ENCODE measurements around the gene SRPK3. TPM values are rescaled to one million over a fixed set of nuclear protein-coding genes. Genes with fewer than 3 reads are reported as not detected.

SRPK3 gene
- polyA plus RNA-seq, 1 of the 3 experiments (the other 2 are of a cell fraction) = 0.74 TPM

DNA sequence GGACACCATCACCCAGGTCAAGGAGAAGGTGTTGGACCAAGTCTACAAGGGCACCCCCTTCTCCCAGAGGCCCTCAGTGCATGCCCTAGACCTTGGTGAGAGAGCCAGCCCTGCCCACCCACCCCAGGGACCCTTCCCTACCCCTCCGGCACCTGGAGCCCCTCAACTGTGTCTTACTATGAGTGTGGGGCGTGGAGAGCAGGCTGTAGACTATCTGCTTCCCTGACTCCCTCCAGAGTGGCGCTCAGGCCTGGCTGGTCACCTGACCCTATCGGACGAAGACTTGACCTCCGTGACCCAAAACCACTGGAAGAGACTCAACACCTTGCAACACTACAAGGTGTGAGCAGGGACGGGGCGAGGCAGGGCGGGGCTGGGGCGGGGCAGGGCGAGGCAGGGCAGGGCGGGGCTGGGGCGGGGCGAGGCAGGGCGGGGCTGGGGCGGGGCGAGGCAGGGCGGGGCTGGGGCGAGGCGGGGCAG lies 4.7 kb upstream of the SRPK3 start:
- ChIA-PET CTCF (no interaction called here), POLR2A (no interaction called here)
- no peaks in the 10 kb centered on the region for H3K9me2 ChIP-seq
- H2AFZ ChIP-seq (ENCODE audit: low read depth) = no peak overlapping the region
- no peaks in the 10 kb centered on the region for H3F3A ChIP-seq (replicated peaks; ENCODE audit: insufficient read depth)
- H3K27me3 ChIP-seq (ENCODE audit: insufficient read depth) = no peaks in the 10 kb centered on the region
- no peak for DNase-seq
- H3K4me3 ChIP-seq (ENCODE audit: low read depth in 2 of 2, low read length in 1 of 2) = no peak overlapping the region
- H3K9me3 ChIP-seq = no peaks in the 10 kb centered on the region
- H3K4me1 ChIP-seq (ENCODE audit: control insufficient read depth in 1 of 2, insufficient read depth in 2 of 2, low read depth in 1 of 2, low read length in 1 of 2) = peaks cover 0 to 7% of the 10 kb centered on the region in 2 experiments; a peak in 1 of 4 replicates
- 64% methylated on average over 20 of the region's 20 CpGs for WGBS (ENCODE audit: low lambda C conversion rate)
- no peak overlapping the region for H3K27ac ChIP-seq (ENCODE audit: low read depth in 2 of 2, low read length in 1 of 2)
- no peaks in the 10 kb centered on the region for H3K79me2 ChIP-seq (ENCODE audit: insufficient read depth)
- H3K36me3 ChIP-seq (replicated peaks in 1 of 2; ENCODE audit: control insufficient read depth in 1 of 2, insufficient read depth in 2 of 2, low read length in 1 of 2) = no peaks in the 10 kb centered on the region
- no peak overlapping the region for H3K9ac ChIP-seq
- H4K20me1 ChIP-seq (ENCODE audit: insufficient read depth) = no peaks in the 10 kb centered on the region
- no peak overlapping the region for H3K4me2 ChIP-seq
- TF ChIP-seq, protein P1, sequence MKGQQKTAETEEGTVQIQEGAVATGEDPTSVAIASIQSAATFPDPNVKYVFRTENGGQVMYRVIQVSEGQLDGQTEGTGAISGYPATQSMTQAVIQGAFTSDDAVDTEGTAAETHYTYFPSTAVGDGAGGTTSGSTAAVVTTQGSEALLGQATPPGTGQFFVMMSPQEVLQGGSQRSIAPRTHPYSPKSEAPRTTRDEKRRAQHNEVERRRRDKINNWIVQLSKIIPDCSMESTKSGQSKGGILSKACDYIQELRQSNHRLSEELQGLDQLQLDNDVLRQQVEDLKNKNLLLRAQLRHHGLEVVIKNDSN (IDR thresholded peaks at IDR 0.05; ENCODE audit: borderline replicate concordance, low read depth) = no peak

DNA sequence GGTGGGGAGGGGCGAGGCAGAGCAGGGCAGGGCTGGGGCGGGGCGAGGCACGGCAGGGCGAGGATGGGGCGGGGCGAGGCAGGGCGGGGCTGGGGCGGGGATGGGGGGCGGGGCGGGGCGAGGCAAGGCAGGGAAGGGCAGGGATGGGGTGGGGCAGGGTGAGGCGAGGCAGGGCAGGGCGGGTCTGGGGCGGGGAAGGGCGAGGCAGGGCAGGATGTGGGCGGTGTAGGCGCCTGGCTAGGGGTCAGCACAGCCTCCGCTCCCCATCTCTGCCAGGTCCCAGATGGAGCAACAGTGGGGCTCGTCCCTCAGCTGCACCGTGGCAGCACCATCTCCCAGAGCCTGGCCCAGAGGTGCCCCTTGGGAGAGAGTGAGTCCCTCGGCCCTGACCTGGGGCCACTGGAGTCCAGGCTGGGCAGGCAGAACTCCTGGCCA lies 4.2 kb upstream of the SRPK3 start:
- no peaks in the 10 kb centered on the region for H4K20me1 ChIP-seq (ENCODE audit: insufficient read depth)
- ChIA-PET POLR2A (no interaction called here), CTCF (no interaction called here)

More for the DNA sequence above, 4.2 kb upstream of the SRPK3 start:
- Histone ChIP-seq H3K4me3 (ENCODE audit: low read depth in 2 of 2, low read length in 1 of 2) (no peak overlapping the region), H2AFZ (ENCODE audit: low read depth) (no peak overlapping the region), H3K27me3 (ENCODE audit: insufficient read depth) (0 out of 2 replicates have a peak, but pooled peaks cover 4% of the 10 kb centered on the region), H3K36me3 (replicated peaks in 1 of 2; ENCODE audit: control insufficient read depth in 1 of 2, insufficient read depth in 2 of 2, low read length in 1 of 2) (no peaks in the 10 kb centered on the region), H3K9me3 (no peaks in the 10 kb centered on the region), H3K4me1 (ENCODE audit: control insufficient read depth in 1 of 2, insufficient read depth in 2 of 2, low read depth in 1 of 2, low read length in 1 of 2) (peaks cover 0 to 7% of the 10 kb centered on the region in 2 experiments; a peak in 1 of 4 replicates), H3K9me2 (no peaks in the 10 kb centered on the region), H3K9ac (no peak overlapping the region), H3K4me2 (no peak overlapping the region), H3K27ac (ENCODE audit: low read depth in 2 of 2, low read length in 1 of 2) (no peak overlapping the region), H3F3A (replicated peaks; ENCODE audit: insufficient read depth) (no peaks in the 10 kb centered on the region), H3K79me2 (ENCODE audit: insufficient read depth) (no peaks in the 10 kb centered on the region)
- TF ChIP-seq TAF1 (IDR thresholded peaks at IDR 0.05; ENCODE audit: borderline replicate concordance, low read depth, low read length) = no peak
- no peak for TF ChIP-seq EP300 (IDR thresholded peaks at IDR 0.05; ENCODE audit: borderline replicate concordance in 1 of 2, low read depth in 1 of 2, low read length in 1 of 2)
- no peak for TF ChIP-seq REST (IDR thresholded peaks at IDR 0.05; ENCODE audit: low read depth, low read length)
- no peak for TF ChIP-seq JUND (IDR thresholded peaks at IDR 0.05)
- 59% methylated on average over 16 of the region's 22 CpGs for WGBS (ENCODE audit: low lambda C conversion rate)
- DNase-seq = no peak
